ENCODE data around the gene DCAF8. TPM values are rescaled to one million over a fixed set of nuclear protein-coding genes. Genes with fewer than 3 reads are reported as not detected.

The DCAF8 gene
- total RNA-seq, 1 experiment from 2014 or later, result 98.1 TPM

- H3K9me2 ChIP-seq (ENCODE audit: insufficient read depth), result no peaks in the 10 kb centered on the region
- TF ChIP-seq TCF7L2 (IDR thresholded peaks at IDR 0.05; ENCODE audit: borderline replicate concordance, extremely low read depth, insufficient read depth, insufficient read length) (no peak), SP1 (IDR thresholded peaks at IDR 0.05; ENCODE audit: low read depth) (no peak), ZBTB33 (IDR thresholded peaks at IDR 0.05; ENCODE audit: extremely low read depth, insufficient replicate concordance, low read length) (no peak), SRF (IDR thresholded peaks at IDR 0.05; ENCODE audit: low read depth) (no peak)
- H3K36me3 ChIP-seq (ENCODE audit: control insufficient read depth in 1 of 2, insufficient read depth in 2 of 2, low read length in 2 of 2), result 0 out of 4 replicates have a peak, but pooled peaks cover 0 to 4% of the 10 kb centered on the region in 2 experiments
- H3K9me3 ChIP-seq (ENCODE audit: control insufficient read depth in 1 of 2, insufficient read depth in 1 of 2, low read depth in 1 of 2, low read length in 2 of 2), result no peaks in the 10 kb centered on the region
- BruUV-seq (replicated peaks), result no TSS peak
- ATAC-seq (no peak), DNase-seq (ENCODE audit: low read depth, low spot score) (no peak)
- POLR2A ChIA-PET, result no interaction called here
- H3K27ac ChIP-seq (ENCODE audit: low read depth, low read length), result no peak overlapping the region
- H3K4me1 ChIP-seq (ENCODE audit: control insufficient read depth in 1 of 2, insufficient read depth in 2 of 2, low read length in 2 of 2), result peaks cover 0 to 2% of the 10 kb centered on the region in 2 experiments; a peak in 2 of 4 replicates
- peaks cover 74% of the 10 kb centered on the region for H3K79me2 ChIP-seq (ENCODE audit: insufficient read depth, low read length)
- no peaks in the 10 kb centered on the region for H3K27me3 ChIP-seq (ENCODE audit: insufficient read depth, low read length)
- CTCF ChIA-PET, result interaction anchor here (1.6 to 2.9 kb wide), 7 partner anchors 8 to 358 kb away, joined by 5 to 59 read pairs (median 21); partner anchors contain the start of gene DCAF8
- H3K9ac ChIP-seq (ENCODE audit: low read length), result no peak overlapping the region
- no peaks in the 10 kb centered on the region for H4K20me1 ChIP-seq (ENCODE audit: insufficient read depth)
- no peak overlapping the region for H3K4me3 ChIP-seq (replicated peaks in 1 of 2; ENCODE audit: low read depth in 1 of 2, low read length in 2 of 2)
- H3K4me2 ChIP-seq (ENCODE audit: low read length), result no peak overlapping the region
- intact Hi-C loops (cut with micrococcal nuclease), result no loop called here
- RAD21 ChIA-PET (ENCODE audit: low non-redundant PET in 1 of 2, low total read pairs in 2 of 2, uncharacterized antibody in 2 of 2, unreplicated experiment in 2 of 2), result interaction anchor here in 1 of 2 experiments (1.4 to 1.9 kb wide), 2 partner anchors 58 to 150 kb away, joined by 7 to 10 read pairs; no protein-coding TSS in a partner anchor
- no peak overlapping the region for H2AFZ ChIP-seq (ENCODE audit: low read depth, low read length, poor library complexity, severe bottlenecking)
These were observed 11.3 kb downstream of the DCAF8 start for GRCh38 chr1:160251011-160251410.

- Histone ChIP-seq H3K27me3 (ENCODE audit: insufficient read depth, low read length) (no peaks in the 10 kb centered on the region), H3K36me3 (ENCODE audit: control insufficient read depth in 1 of 2, insufficient read depth in 2 of 2, low read length in 2 of 2) (peaks cover 2 to 4% of the 10 kb centered on the region in 2 experiments; a peak in 2 of 4 replicates), H4K20me1 (ENCODE audit: insufficient read depth) (no peaks in the 10 kb centered on the region), H3K9me3 (ENCODE audit: control insufficient read depth in 1 of 2, insufficient read depth in 1 of 2, low read depth in 1 of 2, low read length in 2 of 2) (no peaks in the 10 kb centered on the region), H3K4me2 (ENCODE audit: low read length) (no peak overlapping the region), H3K4me1 (ENCODE audit: control insufficient read depth in 1 of 2, insufficient read depth in 2 of 2, low read length in 2 of 2) (no peaks in the 10 kb centered on the region), H3K4me3 (replicated peaks in 1 of 2; ENCODE audit: low read depth in 1 of 2, low read length in 2 of 2) (no peak overlapping the region), H3K9me2 (ENCODE audit: insufficient read depth) (no peaks in the 10 kb centered on the region), H2AFZ (ENCODE audit: low read depth, low read length, poor library complexity, severe bottlenecking) (no peak overlapping the region), H3K79me2 (ENCODE audit: insufficient read depth, low read length) (peaks cover 73% of the 10 kb centered on the region), H3K27ac (ENCODE audit: low read depth, low read length) (no peak overlapping the region), H3K9ac (ENCODE audit: low read length) (no peak overlapping the region)
- BruUV-seq (replicated peaks), result no TSS peak
- ChIA-PET RAD21 (ENCODE audit: low non-redundant PET in 1 of 2, low total read pairs in 2 of 2, uncharacterized antibody in 2 of 2, unreplicated experiment in 2 of 2) (no interaction called here), POLR2A (no interaction called here), CTCF (interaction anchor here (1.0 to 2.7 kb wide), 2 partner anchors 47 to 54 kb away, joined by 3 to 11 read pairs; no protein-coding TSS in a partner anchor)
- no peak for ATAC-seq
- intact Hi-C loops (cut with micrococcal nuclease), result no loop called here
- no peak for DNase-seq (ENCODE audit: low read depth, low spot score)
- TF ChIP-seq CTCF (IDR thresholded peaks at IDR 0.05 in 2 of 3, conservative IDR thresholded peaks at IDR 0.05 in 1 of 3; ENCODE audit: borderline replicate concordance in 1 of 3, insufficient read depth in 1 of 3, low read depth in 2 of 3, low read length in 2 of 3), result no peak
- TF ChIP-seq ZBTB33 (IDR thresholded peaks at IDR 0.05; ENCODE audit: extremely low read depth, insufficient replicate concordance, low read length), result no peak
- TF ChIP-seq EZH2phosphoT487 (IDR thresholded peaks at IDR 0.05; ENCODE audit: borderline replicate concordance), result no peak
- no peak for TF ChIP-seq POLR2A (IDR thresholded peaks at IDR 0.05; ENCODE audit: borderline replicate concordance, extremely low read depth, insufficient read depth, insufficient read length)
- no peak for TF ChIP-seq EGR1 (IDR thresholded peaks at IDR 0.05; ENCODE audit: low read depth)
- TF ChIP-seq SRF (IDR thresholded peaks at IDR 0.05; ENCODE audit: low read depth), result no peak
- TF ChIP-seq ZNF274 (IDR thresholded peaks at IDR 0.05; ENCODE audit: low read depth, low read length), result no peak
- no peak for TF ChIP-seq EZH2 (IDR thresholded peaks at IDR 0.05)
These were observed 15.3 kb downstream of the DCAF8 start for GRCh38 chr1:160247053-160247452.
